GM10248 (cell line): ENCODE data around the gene ARSA.

ENCODE experiments used
- CTCF ChIA-PET: fragments of 300-600 bp; sonication (Branson Sonifier 250); formaldehyde crosslinking; extraction: SDS; loops from one replicate; lab custom pipeline; 2021; ENCODE audit warnings: antibody characterized with exemption; lab: Yijun Ruan, JAX
- POLR2A ChIA-PET: fragments of 350-650 bp; sonication (Branson Sonifier 250); formaldehyde crosslinking; extraction: SDS; loops from one replicate; lab custom pipeline; 2020; ENCODE audit warnings: antibody characterized with exemption; lab: Yijun Ruan, JAX
- DNase-seq: peaks from one replicate; pipeline ENCODE4 v3.0.0; 2012; ENCODE audit errors: extremely low spot score
- CTCF ChIP-seq: IDR thresholded peaks from 2 replicates; pipeline ENCODE4 v1.5.1; 2012; ENCODE audit warnings: mild to moderate bottlenecking, low read depth; ENCODE audit errors: extremely low read depth, missing control alignments, control extremely low read depth

The ARSA gene

GRCh38 chr22:50581950-50582492, 45.9 kb downstream of the ARSA start:
- ChIA-PET CTCF (interaction anchor here (1.3 to 2.4 kb wide), 4 partner anchors 19 to 109 kb away, joined by 3 to 17 read pairs (median 4); partner anchors contain the start of gene SYCE3), POLR2A (no interaction called here)
- TF ChIP-seq CTCF, result no peak
- no peak for DNase-seq

- CTCF ChIA-PET, result interaction anchor here (1.3 to 2.4 kb wide), 3 partner anchors 18 to 79 kb away, joined by 3 to 17 read pairs (median 4); partner anchors contain the start of gene SYCE3
- POLR2A ChIA-PET, result no interaction called here
- TF ChIP-seq CTCF, result no peak
- DNase-seq, result no peak
Observed at GRCh38 chr22:50581031-50581949, 46.7 kb downstream of the ARSA start.

- no peak for DNase-seq
- TF ChIP-seq CTCF, result no peak
- ChIA-PET POLR2A (no interaction called here), CTCF (interaction anchor here (0.9 kb wide), 1 partner anchor 9 kb away, joined by 3 read pairs; no protein-coding TSS in a partner anchor)
Observed at GRCh38 chr22:50579752-50580151, 48.2 kb downstream of the ARSA start.

GRCh38 chr22:50578776-50579310, 49.1 kb downstream of the ARSA start:
- no peak for TF ChIP-seq CTCF
- ChIA-PET CTCF (interaction anchor here (0.6 to 5.6 kb wide), 4 partner anchors 9 to 687 kb away, joined by 3 to 43 read pairs (median 3); partner anchors contain the start of gene SYCE3), POLR2A (interaction anchor here (0.5 kb wide), 1 partner anchor 256 kb away, joined by 4 read pairs; no protein-coding TSS in a partner anchor)
- DNase-seq, result no peak

- ChIA-PET POLR2A (interaction anchor here (0.5 kb wide), 2 partner anchors 15 to 255 kb away, joined by 3 to 4 read pairs; partner anchors contain the start of gene SYCE3), CTCF (interaction anchor here (1.2 to 5.6 kb wide), 2 partner anchors 12 to 15 kb away, joined by 3 to 43 read pairs; partner anchors contain the start of gene SYCE3)
- DNase-seq, result no peak
- TF ChIP-seq CTCF, result no peak
Observed at GRCh38 chr22:50577987-50578775, 49.8 kb downstream of the ARSA start, which contains the start of gene CPT1B. Gene CPT1B, minus strand, starts transcription at chr22:50578427. Its CDS starts 512 bp downstream, at chr22:50577915.

- POLR2A ChIA-PET, result no interaction called here
- no peak for TF ChIP-seq CTCF
- CTCF ChIA-PET, result interaction anchor here (1.2 to 5.6 kb wide), 3 partner anchors 12 to 113 kb away, joined by 3 to 43 read pairs (median 4); partner anchors contain the start of gene SYCE3
- DNase-seq, result no peak
Observed at GRCh38 chr22:50577697-50577986, 50.3 kb downstream of the ARSA start.
